Measurements from ENCODE around the gene HOMEZ. TPM values are rescaled to one million over a fixed set of nuclear protein-coding genes. Genes with fewer than 3 reads are reported as not detected.

HOMEZ gene, protein sequence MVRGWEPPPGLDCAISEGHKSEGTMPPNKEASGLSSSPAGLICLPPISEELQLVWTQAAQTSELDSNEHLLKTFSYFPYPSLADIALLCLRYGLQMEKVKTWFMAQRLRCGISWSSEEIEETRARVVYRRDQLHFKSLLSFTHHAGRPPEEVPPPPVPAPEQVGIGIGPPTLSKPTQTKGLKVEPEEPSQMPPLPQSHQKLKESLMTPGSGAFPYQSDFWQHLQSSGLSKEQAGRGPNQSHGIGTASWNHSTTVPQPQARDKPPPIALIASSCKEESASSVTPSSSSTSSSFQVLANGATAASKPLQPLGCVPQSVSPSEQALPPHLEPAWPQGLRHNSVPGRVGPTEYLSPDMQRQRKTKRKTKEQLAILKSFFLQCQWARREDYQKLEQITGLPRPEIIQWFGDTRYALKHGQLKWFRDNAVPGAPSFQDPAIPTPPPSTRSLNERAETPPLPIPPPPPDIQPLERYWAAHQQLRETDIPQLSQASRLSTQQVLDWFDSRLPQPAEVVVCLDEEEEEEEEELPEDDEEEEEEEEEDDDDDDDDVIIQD
- total RNA-seq (2022) (7.4 and 7.6 TPM in 2 replicates), Bru-seq, nascent RNA (percentile 58 among the genes with signal in this experiment), BruChase-seq, experiment 1, labeled RNA remaining after a 2-hour chase (percentile 53 among the genes with signal in this experiment), BruChase-seq, experiment 2, labeled RNA remaining after a 6-hour chase (percentile 49 among the genes with signal in this experiment)
- long read RNA-seq, full-length matches to known transcripts = 8 of 18 reads
- long read RNA-seq, partial matches to known transcripts = 6 of 18 reads
- long read RNA-seq, other reads (novel, unspliced or antisense) = 4 of 18 reads

DNA sequence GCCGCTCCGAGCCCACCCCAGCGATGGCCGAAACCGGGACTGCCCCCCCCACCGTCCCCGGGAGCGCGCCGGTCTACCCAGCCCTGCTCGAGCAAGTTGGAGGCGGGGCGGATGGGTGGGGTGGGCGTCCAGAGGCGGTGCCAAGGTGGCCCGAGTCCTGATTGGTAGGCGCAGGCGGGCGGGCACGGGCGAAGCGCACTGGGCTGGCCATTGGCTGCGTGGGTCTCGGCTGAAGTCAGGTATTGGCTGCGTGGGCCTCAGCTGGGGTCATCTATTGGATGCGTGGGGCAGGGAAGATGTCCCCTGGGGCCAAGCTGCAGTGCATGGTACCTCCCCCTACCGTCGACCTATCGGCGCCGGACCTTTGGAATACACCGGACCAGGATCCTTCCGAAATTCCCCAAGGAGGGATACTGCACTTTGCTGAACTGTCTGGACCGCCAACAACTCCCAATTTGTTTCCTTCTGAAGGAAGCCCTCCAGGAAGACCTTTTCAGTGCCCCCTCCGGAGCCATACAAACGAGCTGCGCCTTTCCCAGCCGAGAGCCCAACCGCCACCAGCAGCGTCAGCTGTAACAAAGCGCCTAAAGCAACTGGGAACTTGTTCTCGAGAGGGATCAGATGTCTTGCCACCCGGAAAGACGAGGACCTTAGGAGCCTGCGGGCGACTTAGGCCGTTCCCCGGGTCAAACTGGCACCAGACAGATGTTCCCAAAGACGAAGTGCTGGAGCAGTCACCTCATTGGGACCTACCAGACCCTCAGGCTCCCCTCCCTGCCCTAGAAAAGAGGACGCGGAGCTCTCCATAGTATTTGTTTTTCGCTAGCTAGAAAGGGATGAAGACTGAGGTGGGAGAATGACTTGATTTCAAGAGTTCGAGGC, at the start of gene HOMEZ:
Gene HOMEZ (minus strand): TSS at position 113 of the 882 bp plus-strand sequence. CDS start 180 bp downstream, outside the sequence.
- Mint-ChIP-seq H3K27ac (ENCODE audit: unreplicated experiment) (peak within 1 kb of the TSS; percentile 95), H3K36me3 (ENCODE audit: insufficient read depth, unreplicated experiment) (peaks cover 18% of the 10 kb centered on the region), H3K4me1 (ENCODE audit: low read depth, unreplicated experiment) (peaks cover 6% of the 10 kb centered on the region), H3K4me3 (ENCODE audit: unreplicated experiment) (peak within 1 kb of the TSS; percentile 90), H3K9me3 (ENCODE audit: unreplicated experiment) (no peaks in the 10 kb centered on the region), H3K27me3 (ENCODE audit: insufficient read depth, unreplicated experiment) (no peaks in the 10 kb centered on the region)
- TF ChIP-seq, protein P1, sequence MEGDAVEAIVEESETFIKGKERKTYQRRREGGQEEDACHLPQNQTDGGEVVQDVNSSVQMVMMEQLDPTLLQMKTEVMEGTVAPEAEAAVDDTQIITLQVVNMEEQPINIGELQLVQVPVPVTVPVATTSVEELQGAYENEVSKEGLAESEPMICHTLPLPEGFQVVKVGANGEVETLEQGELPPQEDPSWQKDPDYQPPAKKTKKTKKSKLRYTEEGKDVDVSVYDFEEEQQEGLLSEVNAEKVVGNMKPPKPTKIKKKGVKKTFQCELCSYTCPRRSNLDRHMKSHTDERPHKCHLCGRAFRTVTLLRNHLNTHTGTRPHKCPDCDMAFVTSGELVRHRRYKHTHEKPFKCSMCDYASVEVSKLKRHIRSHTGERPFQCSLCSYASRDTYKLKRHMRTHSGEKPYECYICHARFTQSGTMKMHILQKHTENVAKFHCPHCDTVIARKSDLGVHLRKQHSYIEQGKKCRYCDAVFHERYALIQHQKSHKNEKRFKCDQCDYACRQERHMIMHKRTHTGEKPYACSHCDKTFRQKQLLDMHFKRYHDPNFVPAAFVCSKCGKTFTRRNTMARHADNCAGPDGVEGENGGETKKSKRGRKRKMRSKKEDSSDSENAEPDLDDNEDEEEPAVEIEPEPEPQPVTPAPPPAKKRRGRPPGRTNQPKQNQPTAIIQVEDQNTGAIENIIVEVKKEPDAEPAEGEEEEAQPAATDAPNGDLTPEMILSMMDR (IDR thresholded peaks at IDR 0.05; ENCODE audit: insufficient read depth in 1 of 2, low read depth in 1 of 2, low read length in 1 of 2, severe bottlenecking in 1 of 2, unreplicated experiment in 1 of 2) = peak in 1 of 2 experiments; percentile 18
- H3K4me1 ChIP-seq = 0 out of 2 replicates have a peak, but pooled peaks cover 4% of the 10 kb centered on the region
- BruUV-seq (replicated peaks) = TSS peak; percentile 90
- H3K4me3 ChIP-seq (ENCODE audit: low read depth, low read length) = peak within 1 kb of the TSS; percentile 75
- H3K36me3 ChIP-seq (ENCODE audit: control insufficient read depth, insufficient read depth, low read length) = no peaks in the 10 kb centered on the region
- no peaks in the 10 kb centered on the region for H3K27me3 ChIP-seq (replicated peaks; ENCODE audit: control insufficient read depth, insufficient read depth, low read length)
- peak; percentile 99 for DNase-seq
- H3K9me3 ChIP-seq = no peaks in the 10 kb centered on the region
- ChIA-PET POLR2A (interaction anchor here (1.1 to 2.3 kb wide), 3 partner anchors 15 to 35 kb away, joined by 6 to 31 read pairs (median 12); partner anchors contain the start of genes BCL2L2 and PABPN1), CTCF (interaction anchor here (0.6 to 2.9 kb wide), 11 partner anchors 15 to 255 kb away, joined by 3 to 19 read pairs (median 4); partner anchors contain the start of genes BCL2L2 and PABPN1)
- intact Hi-C loops (cut with micrococcal nuclease; ENCODE audit: unreplicated experiment) = loop anchor here (1.0 to 2.0 kb wide), 6 partner anchors 9 to 49 kb away; partner anchors contain the start of genes BCL2L2, PABPN1 and RNF212B

DNA sequence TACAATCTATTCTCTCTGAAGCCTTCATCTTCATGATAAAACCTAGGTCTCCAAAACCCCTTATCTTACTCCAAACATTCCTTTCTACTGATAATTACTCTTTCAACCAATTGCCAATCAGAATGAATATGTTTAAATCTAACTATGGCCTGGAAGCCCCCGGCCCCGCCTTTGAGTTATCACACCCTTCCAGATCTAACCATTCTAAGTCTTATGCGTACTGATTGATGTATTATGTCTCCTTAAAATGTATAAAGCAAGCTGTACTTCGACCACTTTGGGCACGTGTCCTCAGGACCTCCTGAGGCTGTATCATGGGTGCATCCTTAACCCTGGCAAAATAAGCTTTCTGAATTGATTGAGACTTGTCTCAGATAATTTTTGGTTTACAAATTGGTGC, 49.7 kb upstream of the HOMEZ start:
- POLR2A ChIA-PET = interaction anchor here (1.1 kb wide), 1 partner anchor 14 kb away, joined by 5 read pairs; the partner anchor contains the start of gene PABPN1
- TF ChIP-seq, protein P1 (IDR thresholded peaks at IDR 0.05; ENCODE audit: insufficient read depth in 1 of 2, low read depth in 1 of 2, low read length in 1 of 2, severe bottlenecking in 1 of 2, unreplicated experiment in 1 of 2) = no peak

More for the DNA sequence above, 49.7 kb upstream of the HOMEZ start:
- Mint-ChIP-seq H3K4me3 (ENCODE audit: unreplicated experiment) (no peak overlapping the region), H3K27ac (ENCODE audit: unreplicated experiment) (no peak overlapping the region), H3K36me3 (ENCODE audit: insufficient read depth, unreplicated experiment) (peaks cover 4% of the 10 kb centered on the region), H3K9me3 (ENCODE audit: unreplicated experiment) (no peaks in the 10 kb centered on the region), H3K27me3 (ENCODE audit: insufficient read depth, unreplicated experiment) (no peaks in the 10 kb centered on the region), H3K4me1 (ENCODE audit: low read depth, unreplicated experiment) (no peaks in the 10 kb centered on the region)
- CTCF ChIA-PET = no interaction called here
- intact Hi-C loops (cut with micrococcal nuclease; ENCODE audit: unreplicated experiment) = no loop called here
- Histone ChIP-seq H3K9me3 (peaks cover 26% of the 10 kb centered on the region), H3K36me3 (ENCODE audit: control insufficient read depth, insufficient read depth, low read length) (no peaks in the 10 kb centered on the region), H3K27me3 (replicated peaks; ENCODE audit: control insufficient read depth, insufficient read depth, low read length) (no peaks in the 10 kb centered on the region), H3K4me3 (ENCODE audit: low read depth, low read length) (no peak overlapping the region), H3K4me1 (0 out of 2 replicates have a peak, but pooled peaks cover 6% of the 10 kb centered on the region)
- BruUV-seq (replicated peaks) = no TSS peak
- no peak for DNase-seq
